Measurements from ENCODE around the gene DNAL1. TPM values are rescaled to one million over a fixed set of nuclear protein-coding genes. Genes with fewer than 3 reads are reported as not detected.
"Not testable (repeated sequence)": the region's sequence is repeated elsewhere in the genome, so short reads cannot be mapped to it uniquely, and the experiment has no call there.

The DNAL1 gene
- total and polyA plus RNA-seq, 10 donors, result 2.2 to 15.4 (median 6.1) TPM

- intact Hi-C loops (cut with DNase I; ENCODE audit: low total_unique reads), result no loop called here
- WGBS, 5 donors, result 62 to 83% (median 75%) methylated on average over 5 of the region's 5 CpGs
Observed at GRCh38 chr14:73640796-73641365, 3.9 kb upstream of the DNAL1 start.

GRCh38 chr14:73645248-73645610, 443 bp downstream of the DNAL1 start:
- no peak for DNase-seq
- Histone ChIP-seq H3K4me1 (peaks cover 10 to 23% (median 19%) of the 10 kb centered on the region in 6 donors), H3K27ac (peak overlapping the region; percentile 51 to 90 (median 85)), H3K27me3 (replicated peaks in 1 of 7) (no peaks in the 10 kb centered on the region), H3K36me3 (no peaks in the 10 kb centered on the region), H3K4me3 (peak overlapping the region; percentile 70 to 85 (median 76)), H3K9me3 (no peaks in the 10 kb centered on the region)
- 9 to 13% (median 9%) methylated on average over 7 of the region's 7 CpGs for WGBS, 5 donors
- TF ChIP-seq POLR2A (IDR thresholded peaks at IDR 0.05) (no peak), CTCF (IDR thresholded peaks at IDR 0.05 in 8 of 11, conservative IDR thresholded peaks at IDR 0.05 in 3 of 11) (no peak), POLR2AphosphoS5 (IDR thresholded peaks at IDR 0.05) (no peak)
- intact Hi-C loops (cut with DNase I; ENCODE audit: low total_unique reads), result no loop called here

More at GRCh38 chr14:73640796-73641365, 3.9 kb upstream of the DNAL1 start:
- TF ChIP-seq CTCF (IDR thresholded peaks at IDR 0.05 in 8 of 11, conservative IDR thresholded peaks at IDR 0.05 in 3 of 11), result no peak
- TF ChIP-seq POLR2A (IDR thresholded peaks at IDR 0.05), result no peak
- TF ChIP-seq POLR2AphosphoS5 (IDR thresholded peaks at IDR 0.05), result no peak
- Histone ChIP-seq H3K4me1 (peaks cover 7 to 21% (median 17%) of the 10 kb centered on the region in 6 donors), H3K36me3 (no peaks in the 10 kb centered on the region), H3K27me3 (replicated peaks in 1 of 7) (no peaks in the 10 kb centered on the region), H3K4me3 (no peak overlapping the region), H3K9me3 (no peaks in the 10 kb centered on the region), H3K27ac (peak overlapping the region in 1 of 8 donors; percentile 36)
- DNase-seq, result no peak

DNA sequence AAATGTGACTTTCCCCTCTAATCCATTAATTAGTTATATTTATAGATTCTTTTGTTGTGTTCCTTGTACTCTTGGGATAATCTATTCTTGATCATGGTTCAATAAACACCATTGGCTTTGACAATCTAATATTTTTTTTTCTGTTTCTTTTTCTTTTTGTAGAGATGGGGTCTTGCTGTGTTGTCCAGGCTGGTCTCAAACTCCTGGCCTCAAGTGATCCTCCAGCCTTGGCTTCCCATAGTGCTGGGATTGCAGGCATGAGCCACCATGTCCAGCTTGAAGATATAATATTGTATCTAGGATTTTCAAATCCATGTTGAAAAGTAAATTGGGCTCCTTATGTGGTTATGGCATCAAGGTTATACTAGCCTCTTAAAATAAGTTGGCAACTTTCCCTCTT, 6.2 kb downstream of the DNAL1 start:
- DNase-seq, result no peak
- H3K27me3 ChIP-seq (replicated peaks in 1 of 7), result no peaks in the 10 kb centered on the region
- H3K9me3 ChIP-seq, result no peaks in the 10 kb centered on the region
- peaks cover 0 to 21% (median 0%) of the 10 kb centered on the region in 6 donors for H3K36me3 ChIP-seq
- peaks cover 0 to 3% (median under 1%) of the 10 kb centered on the region in 6 donors for H3K4me1 ChIP-seq
- TF ChIP-seq POLR2AphosphoS5 (IDR thresholded peaks at IDR 0.05) (no peak), POLR2A (IDR thresholded peaks at IDR 0.05) (no peak), CTCF (IDR thresholded peaks at IDR 0.05 in 8 of 11, conservative IDR thresholded peaks at IDR 0.05 in 3 of 11) (no peak)
- H3K27ac ChIP-seq, result no peak overlapping the region
- intact Hi-C loops (cut with DNase I; ENCODE audit: low total_unique reads), result no loop called here
- no peak overlapping the region for H3K4me3 ChIP-seq

GRCh38 chr14:73655851-73656250, 11.1 kb downstream of the DNAL1 start:
- H3K9me3 ChIP-seq, result no peaks in the 10 kb centered on the region
- no peaks in the 10 kb centered on the region for H3K4me1 ChIP-seq
- intact Hi-C loops (cut with DNase I; ENCODE audit: low total_unique reads), result no loop called here
- no peaks in the 10 kb centered on the region for H3K27me3 ChIP-seq (replicated peaks in 1 of 7)
- 95 to 97% (median 96%) methylated on average over 1 of the region's 1 CpG for WGBS, 5 donors
- no peak overlapping the region for H3K27ac ChIP-seq
- H3K36me3 ChIP-seq, result peaks cover 0 to 43% (median 0%) of the 10 kb centered on the region in 6 donors
- TF ChIP-seq CTCF (IDR thresholded peaks at IDR 0.05 in 8 of 11, conservative IDR thresholded peaks at IDR 0.05 in 3 of 11), result no peak
- no peak for TF ChIP-seq POLR2A (IDR thresholded peaks at IDR 0.05)
- no peak for TF ChIP-seq POLR2AphosphoS5 (IDR thresholded peaks at IDR 0.05)
- no peak for DNase-seq
- H3K4me3 ChIP-seq, result no peak overlapping the region

DNA sequence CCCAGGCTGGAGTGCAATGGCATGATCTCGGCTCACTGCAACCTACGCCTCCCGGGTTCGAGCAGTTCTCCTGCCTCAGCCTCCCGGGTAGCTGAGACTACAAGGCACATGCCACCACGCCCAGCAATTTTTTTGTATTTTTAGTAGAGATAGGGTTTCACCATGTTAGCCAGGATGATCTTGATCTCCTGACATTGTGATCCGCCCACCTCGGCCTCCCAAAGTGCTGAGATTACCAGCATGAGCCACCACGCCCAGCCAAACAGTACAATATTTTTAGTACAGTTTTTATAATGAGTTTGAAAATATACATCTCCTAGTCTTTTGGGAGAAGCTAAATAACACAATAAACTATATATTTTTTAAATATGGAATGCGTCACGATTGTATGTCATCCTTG, 14.4 kb downstream of the DNAL1 start:
- intact Hi-C loops (cut with DNase I; ENCODE audit: low total_unique reads); H3K9me3 ChIP-seq; H3K4me3 ChIP-seq; H3K27me3 ChIP-seq (replicated peaks in 1 of 7); H3K27ac ChIP-seq; DNase-seq; H3K4me1 ChIP-seq: not testable (repeated sequence)
- WGBS, 5 donors, result 92 to 98% (median 96%) methylated on average over 11 of the region's 11 CpGs
- peaks cover 0 to 36% (median 0%) of the 10 kb centered on the region in 6 donors for H3K36me3 ChIP-seq
